K562 (cell line): Measurements from ENCODE around the gene MAMDC2. TPM values are rescaled to one million over a fixed set of nuclear protein-coding genes. Genes with fewer than 3 reads are reported as not detected.
A peak's percentile ranks its signal among the peaks of the same experiment; 100 is the strongest.

ENCODE experiments used
- ATF4 ChIP-seq: fragments of 450-650 bp; formaldehyde crosslinking; IDR thresholded peaks from 2 replicates; pipeline ENCODE4 v1.4.0; 2022; ENCODE audit warnings: mild to moderate bottlenecking, moderate library complexity
- DPF2 ChIP-seq: fragments of 450-650 bp; IDR thresholded peaks from 2 replicates; pipeline ENCODE4 v1.6.1; 2016
- ETV5 ChIP-seq: sonication (generic); formaldehyde crosslinking; IDR thresholded peaks from 2 replicates; pipeline ENCODE4 v1.4.0; 2020; ENCODE audit warnings: low read depth, mild to moderate bottlenecking, missing genetic modification reagents
- GTF2F1 ChIP-seq: IDR thresholded peaks from 2 replicates; pipeline ENCODE4 v1.6.1; 2011; ENCODE audit warnings: low read depth, low read length, improper control_type of control experiment
- MCM5 ChIP-seq: fragments of 450-650 bp; IDR thresholded peaks from 2 replicates; pipeline ENCODE4 v1.6.1; 2016; ENCODE audit warnings: low read depth
- MTF1 ChIP-seq: fragments of 250-450 bp; sonication (Bioruptor Pico); IDR thresholded peaks from 2 replicates; pipeline ENCODE4 v1.9.0; 2021; ENCODE audit warnings: moderate library complexity, mild to moderate bottlenecking, inconsistent platforms, borderline replicate concordance
- PCBP1 ChIP-seq: fragments of 200-400 bp; formaldehyde crosslinking; IDR thresholded peaks from 2 replicates; pipeline ENCODE4 v1.6.1; 2018; ENCODE audit warnings: mild to moderate bottlenecking, low read depth, low read length; ENCODE audit not compliant: poor library complexity, severe bottlenecking
- PPARD ChIP-seq: fragments of 250-450 bp; sonication (Bioruptor Pico); IDR thresholded peaks from 2 replicates; pipeline ENCODE4 v1.8.0; 2022; ENCODE audit warnings: inconsistent platforms, mild to moderate bottlenecking, moderate library complexity
- PREB ChIP-seq: sonication (generic); formaldehyde crosslinking; IDR thresholded peaks from 2 replicates; pipeline ENCODE4 v1.8.1; 2023; ENCODE audit warnings: mild to moderate bottlenecking, missing genetic modification reagents
- THAP12 ChIP-seq: fragments of 250-450 bp; sonication (Bioruptor Pico); IDR thresholded peaks from 2 replicates; pipeline ENCODE4 v1.9.0; 2021; ENCODE audit warnings: mild to moderate bottlenecking, inconsistent platforms
- ZBTB34 ChIP-seq: fragments of 250-450 bp; sonication (Bioruptor Pico); IDR thresholded peaks from 2 replicates; pipeline ENCODE4 v1.8.0; 2021; ENCODE audit warnings: mild to moderate bottlenecking, moderate library complexity
- ZNF274 ChIP-seq: IDR thresholded peaks from 2 replicates; pipeline ENCODE4 v1.6.1; 2011; ENCODE audit warnings: low read depth, mild to moderate bottlenecking, low read length, moderate library complexity, borderline replicate concordance
- ZNF407 ChIP-seq: fragments of 450-650 bp; IDR thresholded peaks from 2 replicates; pipeline ENCODE4 v1.6.1; 2016; ENCODE audit warnings: low read depth
- polyA plus RNA-seq, 8 experiments: library from polyadenylated mRNA; depleted of rRNA in 4 of 8; stranded (reverse) in 5 of 8; unstranded in 3 of 8; fragments of >200 nt; fragmentation: Nextera tagmentation in 2 of 8; fragmentation: Illumina TruSeq in 1 of 8; extraction: Ambion mirVana in 2 of 8; extraction: Trizol in 1 of 8; gene quantifications; 2 replicates each; pipeline versions ENCODE4 v1.2.1 to v1.2.3, GENCODE V29; 2011 to 2014; ENCODE audit warnings: inconsistent platforms in 1 of 8, missing spikeins in 1 of 8
- total RNA-seq, 7 experiments: library from RNA; depleted of rRNA in 6 of 7; stranded (reverse); fragments of >200 nt in 6 of 7; fragmentation: Illumina TruSeq in 2 of 7; extraction: Trizol in 2 of 7; gene quantifications; 2 replicates each; pipeline versions ENCODE4 v1.2.1 to v1.2.3, GENCODE V29; 2011 to 2021; ENCODE audit warnings: low replicate concordance in 1 of 7

Gene MAMDC2
- total and polyA plus RNA-seq, 9 of the 15 experiments (the other 6 are each of a cell fraction or from before 2014, with no cell fraction given): 0.01 to 0.03 TPM; not detected in 7

GRCh38 chr9:70258692-70259511 lies 215.3 kb downstream of the MAMDC2 start, which contains the start of gene SMC5 (continued):
- no peak for TF ChIP-seq ZNF407
- no peak for TF ChIP-seq ZBTB34
- TF ChIP-seq PPARD (CRISPR knock-in tag): no peak
- TF ChIP-seq PREB (CRISPR knock-in tag): no peak
- peak; percentile 13; the same call in 1 of the 2 replicates for TF ChIP-seq DPF2
- TF ChIP-seq PCBP1: no peak
- no peak for TF ChIP-seq MCM5
- TF ChIP-seq GTF2F1: no peak
- no peak for TF ChIP-seq ZNF274
- TF ChIP-seq MTF1 (CRISPR knock-in tag): no peak
- TF ChIP-seq THAP12 (CRISPR knock-in tag): peak; percentile 71; the same call in 1 of the 2 replicates
- TF ChIP-seq ETV5 (CRISPR knock-in tag): peak; percentile 75
- TF ChIP-seq ATF4 (CRISPR knock-in tag): no peak
